ENCODE results near the gene GABRR2.

- TF ChIP-seq CTCF (IDR thresholded peaks at IDR 0.05) = no peak
- TF ChIP-seq POLR2A (IDR thresholded peaks at IDR 0.05) = no peak
Measured at GRCh38 chr6:89269252-89269651, 45.8 kb downstream of the GABRR2 start.
